Activated CD4-positive, alpha-beta T cell treated with anti-CD3 and anti-CD28 coated beads, Interleukin-2, amount 10 ng/mL, durations not matched to agents 24 days and 14 days (primary cell): ENCODE measurements around the gene ITK. TPM values are rescaled to one million over a fixed set of nuclear protein-coding genes. Genes with fewer than 3 reads are reported as not detected.
"Not testable (repeated sequence)": the region's sequence is repeated elsewhere in the genome, so short reads cannot be mapped to it uniquely, and the experiment has no call there.

Experiments used
- DNase-seq: peaks from one replicate; pipeline ENCODE4 v3.0.0; 2022
- H3K27ac Mint-ChIP-seq: one replicate; pipeline ENCODE4 v1.8.0; 2022; ENCODE audit warnings: mild to moderate bottlenecking, mixed read lengths
- H3K27me3 Mint-ChIP-seq: one replicate; pipeline ENCODE4 v1.8.0; 2022; ENCODE audit warnings: mixed read lengths
- H3K36me3 Mint-ChIP-seq: one replicate; pipeline ENCODE4 v1.8.0; 2022; ENCODE audit warnings: low read depth, mild to moderate bottlenecking, mixed read lengths
- H3K4me1 Mint-ChIP-seq: one replicate; pipeline ENCODE4 v1.8.0; 2021; ENCODE audit warnings: mixed read lengths
- H3K4me3 Mint-ChIP-seq: one replicate; pipeline ENCODE4 v1.8.0; 2022; ENCODE audit warnings: mild to moderate bottlenecking, moderate library complexity, mixed read lengths
- H3K9me3 Mint-ChIP-seq: one replicate; pipeline ENCODE4 v1.8.0; 2021; ENCODE audit warnings: mixed read lengths
- intact Hi-C: fragments of 100-400 bp; cut with micrococcal nuclease; formaldehyde crosslinking; loops from one replicate; pipeline ENCODE4 v1.15.1; 2023
- total RNA-seq: library from RNA; stranded (reverse); gene quantifications from 2 replicates; pipeline ENCODE4 v1.2.3, GENCODE V29; 2022

The ITK gene
- total RNA-seq, 1 donor from 2014 or later: 230 TPM

DNA sequence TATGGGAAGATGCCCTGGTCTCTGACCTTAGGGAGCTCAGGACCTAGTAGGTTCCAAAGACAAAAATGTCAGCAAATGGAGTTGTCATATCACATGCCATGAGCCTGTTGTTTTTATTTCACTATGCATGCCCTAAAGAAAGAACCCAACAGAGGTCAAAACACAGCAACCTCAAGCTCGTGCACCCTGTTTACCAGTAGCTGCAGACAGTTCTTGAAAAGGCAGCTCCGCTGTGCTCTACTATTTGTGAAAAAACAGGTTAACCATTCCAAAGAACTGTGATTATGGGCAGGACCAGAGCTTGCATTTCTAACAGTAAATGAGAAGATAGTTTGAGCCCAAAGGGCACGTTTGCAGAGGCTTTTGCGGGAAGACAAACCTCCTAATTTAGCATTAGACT lies 22.8 kb downstream of the ITK start:
- intact Hi-C loops: no loop called here
- Mint-ChIP-seq H3K27ac (peak overlapping the region; percentile 86), H3K4me1 (peaks cover 79% of the 10 kb centered on the region), H3K4me3 (peak overlapping the region; percentile 76), H3K36me3 (peaks cover 78% of the 10 kb centered on the region), H3K27me3 (no peaks in the 10 kb centered on the region), H3K9me3 (no peaks in the 10 kb centered on the region)
- DNase-seq: peak; percentile 82

DNA sequence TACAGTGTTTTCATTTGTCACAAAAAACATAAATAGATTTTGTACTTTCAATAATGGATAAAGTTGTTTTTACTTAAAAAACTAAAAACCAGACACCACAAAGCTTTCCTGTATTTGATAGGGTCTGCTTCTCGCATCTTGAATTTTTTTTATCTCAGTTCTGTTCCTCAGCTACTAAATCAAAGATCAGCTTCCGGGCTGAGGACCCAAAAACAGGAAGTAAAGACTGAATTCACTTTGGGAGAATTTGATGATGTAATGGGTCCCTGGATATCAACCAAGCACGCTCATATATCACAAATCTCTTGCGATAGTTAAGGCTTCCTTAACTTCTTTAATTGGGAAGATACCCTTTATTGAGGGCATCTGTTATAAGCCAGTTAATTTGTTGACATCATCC lies 24.1 kb downstream of the ITK start:
- Mint-ChIP-seq H3K4me3 (peak overlapping the region; percentile 76), H3K4me1 (peaks cover 76% of the 10 kb centered on the region), H3K36me3 (peaks cover 78% of the 10 kb centered on the region), H3K27ac (peak overlapping the region; percentile 86), H3K27me3 (no peaks in the 10 kb centered on the region), H3K9me3 (no peaks in the 10 kb centered on the region)
- intact Hi-C loops: no loop called here
- DNase-seq: no peak

DNA sequence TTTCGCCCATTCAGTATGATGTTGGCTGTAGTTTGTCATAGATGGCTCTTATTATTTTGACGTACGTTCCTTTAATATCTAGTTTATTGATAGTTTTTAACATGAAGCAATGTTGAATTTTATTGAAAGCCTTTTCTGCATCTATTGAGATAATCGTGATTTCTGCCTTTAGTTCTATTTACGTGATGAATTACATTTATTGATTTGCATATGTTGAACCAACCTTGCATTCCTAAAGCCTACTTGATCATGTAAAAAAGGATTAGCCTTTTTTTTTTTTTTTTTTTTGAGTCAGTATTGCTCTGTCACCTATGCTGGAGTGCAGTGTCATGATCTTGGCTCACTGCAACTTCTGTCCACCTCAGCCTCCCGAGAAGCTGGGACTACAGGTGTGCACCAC lies 25.1 kb downstream of the ITK start:
- H3K4me3 Mint-ChIP-seq: no peak overlapping the region
- H3K9me3 Mint-ChIP-seq: no peaks in the 10 kb centered on the region
- H3K27ac Mint-ChIP-seq: peak overlapping the region; percentile 43
- no peaks in the 10 kb centered on the region for H3K27me3 Mint-ChIP-seq
- peaks cover 73% of the 10 kb centered on the region for H3K4me1 Mint-ChIP-seq
- intact Hi-C loops: no loop called here
- peaks cover 77% of the 10 kb centered on the region for H3K36me3 Mint-ChIP-seq
- no peak for DNase-seq

DNA sequence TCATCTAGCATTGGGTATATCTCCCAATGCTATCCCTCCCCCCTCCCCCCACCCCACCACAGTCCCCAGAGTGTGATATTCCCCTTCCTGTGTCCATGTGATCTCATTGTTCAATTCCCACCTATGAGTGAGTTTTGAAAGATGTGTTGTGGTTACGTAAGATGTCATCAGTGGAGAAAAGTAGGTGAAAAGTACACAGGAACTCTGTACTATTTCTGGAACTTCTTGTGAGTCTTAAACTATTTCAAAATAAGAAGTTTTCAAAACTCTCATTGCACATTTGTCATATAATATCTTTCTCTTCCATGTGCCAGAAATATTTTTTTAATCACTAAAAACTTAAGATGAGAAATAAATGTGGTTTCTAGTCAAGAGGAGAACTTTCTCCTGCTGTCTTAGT lies 30.0 kb downstream of the ITK start:
- H3K9me3 Mint-ChIP-seq: not testable (repeated sequence)

DNA sequence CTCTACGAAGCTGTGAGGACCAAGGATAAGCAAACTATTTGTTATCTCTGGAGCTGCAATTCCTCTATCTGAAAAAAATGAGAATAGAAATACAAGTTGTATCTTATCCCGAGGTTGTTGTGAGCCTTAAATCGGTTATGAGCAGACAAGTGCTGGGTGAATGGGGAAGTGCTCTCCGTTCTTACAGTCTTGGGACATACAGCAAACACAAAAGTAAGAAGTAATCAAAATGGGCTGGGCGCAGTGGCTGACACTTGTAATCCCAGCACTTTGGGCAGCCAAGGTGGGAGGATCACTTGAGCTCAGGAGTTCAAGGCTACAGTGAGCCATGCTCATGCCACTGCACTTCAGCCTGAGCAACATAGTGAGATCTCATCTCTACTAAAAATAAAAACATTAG lies 31.7 kb downstream of the ITK start:
- Mint-ChIP-seq H3K4me3 (peak overlapping the region; percentile 57), H3K9me3 (no peaks in the 10 kb centered on the region), H3K27ac (peak overlapping the region; percentile 88), H3K36me3 (peaks cover 93% of the 10 kb centered on the region), H3K4me1 (peaks cover 88% of the 10 kb centered on the region), H3K27me3 (no peaks in the 10 kb centered on the region)
- DNase-seq: peak; percentile 54
- intact Hi-C loops: no loop called here

More for the DNA sequence above, 30.0 kb downstream of the ITK start:
- DNase-seq, intact Hi-C loops, H3K27me3 Mint-ChIP-seq: not testable (repeated sequence)
- H3K4me1 Mint-ChIP-seq: peaks cover 83% of the 10 kb centered on the region
- peak overlapping the region; percentile 33 for H3K4me3 Mint-ChIP-seq
- H3K27ac Mint-ChIP-seq: peak overlapping the region; percentile 86
- peaks cover 91% of the 10 kb centered on the region for H3K36me3 Mint-ChIP-seq

DNA sequence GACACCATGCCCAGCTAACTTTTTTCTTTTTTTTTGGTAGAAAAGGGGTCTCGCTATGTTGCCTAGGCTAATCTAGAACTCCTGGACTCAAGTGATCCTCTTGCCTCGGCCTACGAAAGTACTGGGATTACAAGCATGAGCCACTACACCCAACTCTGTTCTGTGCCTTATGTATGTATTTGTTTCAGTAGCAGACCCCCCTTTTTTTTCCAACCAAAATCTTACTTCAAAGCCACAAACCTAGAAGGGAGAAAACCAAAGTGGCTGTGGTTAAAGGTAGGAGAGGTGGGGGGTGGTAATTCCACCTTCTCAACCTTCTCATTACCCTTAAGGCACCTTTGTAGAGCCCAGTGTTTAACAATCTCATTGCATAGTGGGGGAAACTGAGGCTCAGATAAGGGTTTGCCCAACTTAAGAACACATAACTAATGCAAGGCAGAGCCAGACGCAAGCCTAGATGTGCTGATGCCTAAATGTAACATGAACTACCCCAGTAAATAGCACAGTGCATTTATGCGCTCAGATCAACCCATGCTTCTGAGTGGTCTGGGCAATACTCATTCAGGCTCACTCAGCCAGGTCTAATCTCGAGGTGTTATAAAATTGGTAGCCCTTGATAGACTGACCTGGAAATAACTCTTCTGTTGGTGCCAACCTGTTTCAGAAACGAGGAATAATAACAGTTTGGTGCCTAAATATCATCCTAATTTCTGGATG lies 33.0 kb downstream of the ITK start:
- Mint-ChIP-seq H3K4me3 (peak overlapping the region; percentile 78), H3K27ac (peak overlapping the region; percentile 88), H3K27me3 (no peaks in the 10 kb centered on the region), H3K36me3 (peaks cover 92% of the 10 kb centered on the region), H3K4me1 (peaks cover 85% of the 10 kb centered on the region), H3K9me3 (no peaks in the 10 kb centered on the region)
- intact Hi-C loops: loop anchor here (1.0 kb wide), 2 partner anchors 9 to 11 kb away; no protein-coding TSS in a partner anchor
- DNase-seq: no peak

DNA sequence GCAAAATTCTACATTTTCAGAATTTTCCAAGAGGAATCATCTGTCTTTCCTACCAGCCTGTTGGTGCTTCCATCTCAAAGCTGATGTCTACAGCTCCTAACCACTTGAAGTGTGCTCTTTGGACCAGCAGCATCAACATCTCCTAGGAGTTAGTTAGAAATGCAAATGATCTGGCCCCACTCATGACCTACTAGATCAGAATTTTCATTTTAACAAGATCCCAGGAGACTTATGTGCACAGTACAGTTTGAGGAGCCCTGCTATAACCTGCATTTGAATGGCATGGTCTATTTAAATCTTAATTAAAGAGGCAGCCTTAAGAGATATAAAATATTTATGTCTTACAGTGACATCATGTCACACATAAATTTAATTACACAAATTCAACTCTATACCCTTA lies 33.8 kb downstream of the ITK start:
- intact Hi-C loops: loop anchor here (1.0 kb wide), 1 partner anchor 8 kb away; no protein-coding TSS in a partner anchor
- H3K4me3 Mint-ChIP-seq: peak overlapping the region; percentile 78
- no peak for DNase-seq
- H3K36me3 Mint-ChIP-seq: peaks cover 93% of the 10 kb centered on the region
- peaks cover 86% of the 10 kb centered on the region for H3K4me1 Mint-ChIP-seq
- peak overlapping the region; percentile 88 for H3K27ac Mint-ChIP-seq
- no peaks in the 10 kb centered on the region for H3K9me3 Mint-ChIP-seq
- no peaks in the 10 kb centered on the region for H3K27me3 Mint-ChIP-seq

DNA sequence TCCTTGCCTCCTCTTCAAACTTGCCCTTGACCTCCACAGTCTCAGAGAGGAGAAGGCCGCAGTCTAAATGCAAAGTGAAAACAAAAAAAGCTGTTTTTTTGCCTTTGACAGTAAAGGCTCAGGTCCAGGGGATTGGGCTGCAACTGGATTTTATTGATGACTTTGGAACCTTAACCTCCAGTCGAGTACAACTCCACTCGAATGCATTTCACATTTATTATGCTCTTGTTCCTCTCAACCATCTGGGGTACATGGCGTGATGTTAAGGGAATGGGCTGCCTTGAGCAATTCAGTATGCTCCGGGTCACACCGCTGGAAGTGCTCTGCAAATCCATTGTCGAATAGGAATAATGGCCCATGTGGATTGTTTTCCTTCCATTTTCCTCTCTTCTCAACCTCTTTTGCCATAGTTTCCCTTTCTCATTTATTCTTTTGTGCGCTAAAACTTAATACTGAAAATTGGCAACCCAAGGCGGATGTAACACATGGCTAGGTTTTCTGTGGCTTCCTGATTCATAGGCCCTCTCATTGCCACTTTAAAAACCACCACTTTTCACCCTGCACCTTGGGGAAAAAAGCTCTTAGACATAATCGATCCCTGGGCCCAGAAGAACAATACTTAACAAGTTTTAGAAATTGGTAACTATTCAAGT lies 34.3 kb downstream of the ITK start:
- no peaks in the 10 kb centered on the region for H3K9me3 Mint-ChIP-seq
- peaks cover 89% of the 10 kb centered on the region for H3K4me1 Mint-ChIP-seq
- intact Hi-C loops: loop anchor here (1.0 to 5.0 kb wide), 2 partner anchors 7 to 188 kb away; no protein-coding TSS in a partner anchor
- peak; percentile 83 for DNase-seq
- no peaks in the 10 kb centered on the region for H3K27me3 Mint-ChIP-seq
- peaks cover 93% of the 10 kb centered on the region for H3K36me3 Mint-ChIP-seq
- peak overlapping the region; percentile 88 for H3K27ac Mint-ChIP-seq
- H3K4me3 Mint-ChIP-seq: peak overlapping the region; percentile 78

DNA sequence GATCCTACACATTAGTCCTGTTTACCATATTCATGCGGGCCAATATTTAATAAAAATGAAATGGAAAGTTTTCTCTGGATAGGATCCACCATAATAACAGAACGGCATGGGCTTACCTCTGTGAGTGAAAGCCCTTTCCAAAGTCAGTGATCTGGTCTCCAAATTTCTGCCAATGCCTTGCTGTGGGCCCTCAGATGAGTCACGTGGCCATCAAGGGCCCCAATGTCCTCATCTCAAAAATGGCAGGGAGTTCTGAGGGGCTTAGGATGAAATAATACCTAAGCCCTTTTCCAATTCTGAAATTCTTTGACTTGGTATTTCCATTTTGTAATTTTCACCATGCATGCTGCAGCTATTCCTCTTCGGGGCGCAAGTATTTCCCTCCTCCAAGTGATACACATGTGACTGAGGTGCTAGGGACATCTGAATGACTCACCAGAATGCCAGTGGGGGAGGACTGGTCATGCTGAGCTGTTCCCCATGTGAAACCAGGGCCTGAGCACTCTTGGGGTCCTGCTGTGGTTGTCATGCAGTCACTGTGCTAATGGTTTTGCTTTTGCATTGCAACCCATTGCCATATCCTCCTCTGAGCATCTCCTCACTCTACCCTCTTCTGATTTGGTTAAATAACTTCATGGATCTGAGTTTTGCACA lies 35.0 kb downstream of the ITK start:
- peaks cover 95% of the 10 kb centered on the region for H3K36me3 Mint-ChIP-seq
- intact Hi-C loops: loop anchor here (2.0 to 5.0 kb wide), 2 partner anchors 17 to 188 kb away; no protein-coding TSS in a partner anchor
- DNase-seq: peak; percentile 71
- peaks cover 89% of the 10 kb centered on the region for H3K4me1 Mint-ChIP-seq
- no peaks in the 10 kb centered on the region for H3K27me3 Mint-ChIP-seq
- peak overlapping the region; percentile 88 for H3K27ac Mint-ChIP-seq
- peak overlapping the region; percentile 78 for H3K4me3 Mint-ChIP-seq
- H3K9me3 Mint-ChIP-seq: no peaks in the 10 kb centered on the region

DNA sequence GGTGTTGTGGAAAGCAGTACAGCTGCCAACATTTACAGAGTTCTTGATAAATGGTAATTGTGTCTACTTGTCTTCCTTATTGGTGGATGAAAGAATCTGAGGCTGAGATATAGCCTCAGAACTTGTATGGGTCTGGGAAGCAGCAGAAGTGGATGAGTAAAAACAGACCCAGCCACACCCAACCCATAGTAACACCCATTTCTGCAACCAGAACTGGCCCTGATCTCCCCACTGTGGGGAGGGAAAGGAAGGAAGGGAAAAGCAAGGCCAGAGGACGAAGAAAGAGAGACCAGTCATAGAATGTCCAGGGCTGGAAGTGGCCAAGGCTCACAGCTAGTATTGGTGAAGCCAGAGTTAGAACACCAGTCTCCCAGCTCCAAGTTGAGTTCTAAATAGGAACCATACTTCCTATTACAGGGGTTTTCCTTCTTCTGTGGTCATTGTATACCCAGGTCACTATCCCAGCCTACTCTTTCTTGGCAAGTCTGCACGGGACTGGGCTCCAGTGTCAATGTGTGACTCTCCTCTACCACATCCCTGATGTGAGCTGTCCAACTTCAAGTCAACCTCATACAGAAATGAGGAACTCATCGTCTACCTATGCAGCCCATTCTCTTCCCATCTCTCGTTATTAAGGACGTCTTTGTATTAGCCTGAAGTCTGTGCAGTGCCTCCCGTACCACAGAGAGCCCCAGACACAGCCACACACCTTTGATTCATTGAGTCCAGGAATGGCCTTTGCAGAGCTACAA lies 35.9 kb downstream of the ITK start:
- peaks cover 92% of the 10 kb centered on the region for H3K36me3 Mint-ChIP-seq
- H3K4me1 Mint-ChIP-seq: peaks cover 87% of the 10 kb centered on the region
- H3K27ac Mint-ChIP-seq: peak overlapping the region; percentile 88
- intact Hi-C loops: loop anchor here (1.0 to 5.0 kb wide), 4 partner anchors 7 to 189 kb away; no protein-coding TSS in a partner anchor
- DNase-seq: peak; percentile 71
- H3K4me3 Mint-ChIP-seq: peak overlapping the region; percentile 78
- H3K9me3 Mint-ChIP-seq: no peaks in the 10 kb centered on the region
- no peaks in the 10 kb centered on the region for H3K27me3 Mint-ChIP-seq

DNA sequence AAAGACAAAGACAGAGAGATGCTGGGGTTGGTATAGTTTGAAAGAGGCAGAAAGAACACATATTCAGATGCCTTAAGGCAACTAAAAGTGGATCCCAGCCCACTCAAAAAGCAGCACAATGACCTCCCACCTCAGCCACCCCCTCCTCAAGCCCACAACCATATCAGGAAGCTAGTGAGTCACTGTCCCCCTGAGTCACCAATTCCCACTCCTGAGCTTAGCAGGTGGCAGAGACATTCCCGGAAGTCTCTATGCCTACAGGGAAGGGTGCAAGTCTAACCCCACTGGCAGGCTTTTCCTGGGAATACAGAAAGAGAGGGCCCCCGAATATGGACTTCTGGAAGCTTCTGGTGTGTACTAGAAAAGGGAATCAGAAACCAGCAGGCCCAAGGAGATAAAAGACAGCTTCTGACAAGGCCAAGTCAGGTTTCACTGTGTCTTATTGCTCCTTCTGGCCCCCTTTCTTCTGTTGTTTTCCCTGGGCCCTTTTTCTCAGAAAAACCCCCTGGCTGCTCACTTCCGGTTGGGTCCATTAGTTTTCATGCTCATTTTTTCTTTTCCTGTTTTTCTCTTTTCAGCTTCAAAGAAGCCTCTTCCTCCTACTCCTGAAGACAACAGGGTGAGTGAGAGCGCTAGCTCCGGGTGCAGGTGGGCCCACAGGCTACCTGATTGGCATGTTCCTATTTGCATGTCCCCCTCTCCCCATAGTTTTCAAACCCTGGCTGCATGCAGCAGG lies 36.8 kb downstream of the ITK start:
- Mint-ChIP-seq H3K4me3 (peak overlapping the region; percentile 78), H3K27me3 (no peaks in the 10 kb centered on the region), H3K27ac (peak overlapping the region; percentile 88), H3K9me3 (no peaks in the 10 kb centered on the region), H3K36me3 (peaks cover 91% of the 10 kb centered on the region), H3K4me1 (peaks cover 86% of the 10 kb centered on the region)
- DNase-seq: peak; percentile 86
- intact Hi-C loops: loop anchor here (1.0 to 5.0 kb wide), 5 partner anchors 8 to 297 kb away; no protein-coding TSS in a partner anchor

DNA sequence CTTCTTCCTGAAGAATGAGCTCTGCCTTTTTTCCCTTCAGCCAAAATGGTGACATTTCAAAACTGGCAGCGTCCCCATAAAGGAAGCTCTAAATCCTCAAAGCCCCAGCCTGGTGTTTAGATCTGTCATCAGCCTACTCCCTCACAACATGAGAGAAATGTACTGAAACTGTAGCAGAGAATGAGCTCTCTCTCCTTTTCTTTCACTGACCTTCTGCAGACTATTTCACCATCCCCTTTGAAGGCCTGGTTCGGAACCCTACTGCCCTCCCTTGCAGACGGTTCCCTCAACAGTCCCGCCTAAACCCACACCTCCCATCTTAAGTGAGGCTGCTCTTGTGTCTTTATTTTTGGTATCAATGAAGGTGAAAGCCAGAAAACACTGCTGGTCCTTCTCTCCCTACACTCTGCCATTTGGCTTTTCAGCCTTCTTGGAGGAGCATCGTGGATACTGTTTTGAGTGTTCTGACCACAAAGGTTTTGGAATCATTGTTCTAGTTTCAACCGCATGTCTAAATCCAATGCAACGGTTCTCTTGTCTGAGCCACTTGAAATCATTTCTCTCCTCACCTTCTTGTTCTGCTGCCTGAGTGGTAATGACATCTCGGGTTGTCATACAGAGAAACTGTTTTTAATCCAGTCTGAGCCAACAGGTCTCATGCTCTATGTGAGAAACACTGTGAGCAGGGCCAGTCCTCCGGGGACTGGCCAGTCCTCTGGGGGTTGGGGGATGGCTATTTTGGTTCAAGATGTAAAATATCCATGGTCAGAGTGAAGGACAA lies 39.0 kb downstream of the ITK start:
- intact Hi-C loops: loop anchor here (1.0 to 10.0 kb wide), 4 partner anchors 28 to 385 kb away; no protein-coding TSS in a partner anchor
- Mint-ChIP-seq H3K27me3 (no peaks in the 10 kb centered on the region), H3K4me1 (peaks cover 76% of the 10 kb centered on the region), H3K4me3 (peak overlapping the region; percentile 78), H3K9me3 (no peaks in the 10 kb centered on the region), H3K27ac (peak overlapping the region; percentile 93), H3K36me3 (peaks cover 88% of the 10 kb centered on the region)
- peak; percentile 80 for DNase-seq
